Suprapubic skin (tissue), 4 donors: ENCODE measurements around the gene ATG5. TPM values are rescaled to one million over a fixed set of nuclear protein-coding genes. Genes with fewer than 3 reads are reported as not detected.

ENCODE experiments used
- DNase-seq, 2 donors: peaks; one replicate each; pipeline ENCODE4 v3.0.0-alpha.2; 2019; ENCODE audit warnings: low spot score in 2 of 2
- H3K27ac ChIP-seq: fragments of 200-600 bp; sonication (generic); one replicate; pipeline ENCODE4 v1.5.1; 2019
- H3K27me3 ChIP-seq: fragments of 200-600 bp; sonication (generic); one replicate; pipeline ENCODE4 v1.5.1; 2019
- H3K36me3 ChIP-seq: fragments of 200-600 bp; sonication (generic); one replicate; pipeline ENCODE4 v1.5.1; 2019
- H3K4me1 ChIP-seq: fragments of 200-600 bp; sonication (generic); one replicate; pipeline ENCODE4 v1.5.1; 2019
- H3K4me3 ChIP-seq: fragments of 200-600 bp; sonication (generic); one replicate; pipeline ENCODE4 v1.5.1; 2019; ENCODE audit warnings: mild to moderate bottlenecking
- H3K9me3 ChIP-seq: fragments of 200-600 bp; sonication (generic); one replicate; pipeline ENCODE4 v1.5.1; 2019
- CTCF ChIP-seq, 2 donors: fragments of 200-600 bp in 1 of 2; fragments of 450-650 bp in 1 of 2; sonication (generic) in 1 of 2; IDR thresholded peaks; one replicate each; pipeline ENCODE4 v1.5.1; 2016 to 2019; ENCODE audit warnings: antibody characterized with exemption in 2 of 2, mild to moderate bottlenecking in 1 of 2, moderate library complexity in 1 of 2
- EP300 ChIP-seq: sonication (generic); formaldehyde crosslinking; IDR thresholded peaks from one replicate; pipeline ENCODE4 v1.6.1; 2017; ENCODE audit warnings: antibody characterized with exemption
- POLR2A ChIP-seq, 2 donors: fragments of 450-650 bp; IDR thresholded peaks; one replicate each; pipeline ENCODE4 v1.6.1; 2017; ENCODE audit warnings: antibody characterized with exemption in 2 of 2, mild to moderate bottlenecking in 2 of 2, moderate library complexity in 2 of 2
- POLR2AphosphoS5 ChIP-seq, 3 donors: sonication (generic); formaldehyde crosslinking; IDR thresholded peaks; one replicate each; pipeline ENCODE4 v1.6.1; 2017; ENCODE audit warnings: antibody characterized with exemption in 3 of 3
- WGBS: methylation state at CpG from one replicate; pipeline ENCODE4 v1.1.5; 2018; 5-methylcytosine and 5-hydroxymethylcytosine counted together
- total RNA-seq, 4 donors: library from RNA; depleted of rRNA; stranded (reverse); fragments of >200 nt; gene quantifications; one replicate each; pipeline ENCODE4 v1.1.0, GENCODE V29; 2016

ATG5 gene
- total RNA-seq, 4 donors from 2014 or later: 18.1 to 25.7 (median 23.1) TPM

- Histone ChIP-seq H3K9me3 (no peaks in the 10 kb centered on the region), H3K4me1 (peaks cover 15% of the 10 kb centered on the region), H3K27me3 (no peaks in the 10 kb centered on the region), H3K36me3 (no peaks in the 10 kb centered on the region), H3K4me3 (no peak overlapping the region), H3K27ac (no peak overlapping the region)
- DNase-seq: no peak
- 98% methylated on average over 3 of the region's 3 CpGs for WGBS
- TF ChIP-seq EP300: no peak
- TF ChIP-seq POLR2AphosphoS5 (IDR thresholded peaks at IDR 0.05): no peak
These were observed 164.2 kb downstream of the ATG5 start for GRCh38 chr6:106161311-106161874.

GRCh38 chr6:106160189-106160588 lies 165.4 kb downstream of the ATG5 start:
- Histone ChIP-seq H3K36me3 (no peaks in the 10 kb centered on the region), H3K4me3 (no peak overlapping the region), H3K27ac (no peak overlapping the region), H3K27me3 (no peaks in the 10 kb centered on the region), H3K4me1 (peaks cover 15% of the 10 kb centered on the region), H3K9me3 (no peaks in the 10 kb centered on the region)
- no peak for DNase-seq
- no peak for TF ChIP-seq POLR2AphosphoS5 (IDR thresholded peaks at IDR 0.05)
- TF ChIP-seq EP300: no peak
- no peak for TF ChIP-seq CTCF (IDR thresholded peaks at IDR 0.05)
- no peak for TF ChIP-seq POLR2A (IDR thresholded peaks at IDR 0.05)
- 93% methylated on average over 3 of the region's 3 CpGs for WGBS

DNA sequence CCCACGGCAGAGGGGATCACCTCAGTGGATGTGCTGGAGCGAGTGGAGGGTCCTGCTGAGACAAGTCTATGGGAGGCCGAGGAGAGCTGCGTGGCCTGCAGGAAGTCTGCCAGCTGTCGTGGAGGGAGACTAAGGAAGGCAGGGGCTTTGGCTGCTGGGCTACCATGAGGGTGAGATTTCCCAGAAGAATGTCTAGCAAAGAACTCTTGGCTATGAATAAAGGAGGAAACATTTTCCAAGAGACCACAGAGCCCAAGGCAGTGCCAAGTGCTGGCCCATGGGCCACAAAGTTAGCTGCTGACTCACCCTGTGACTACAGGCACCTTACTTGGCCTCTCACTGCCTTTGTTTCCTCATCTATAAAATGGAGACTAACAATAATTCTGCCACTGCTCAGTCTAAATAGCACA lies 166.0 kb downstream of the ATG5 start:
- H3K36me3 ChIP-seq: no peaks in the 10 kb centered on the region
- no peak for DNase-seq
- no peak overlapping the region for H3K27ac ChIP-seq
- no peak for TF ChIP-seq EP300
- no peak overlapping the region for H3K4me3 ChIP-seq
- H3K4me1 ChIP-seq: peaks cover 15% of the 10 kb centered on the region
- H3K27me3 ChIP-seq: no peaks in the 10 kb centered on the region
- no peaks in the 10 kb centered on the region for H3K9me3 ChIP-seq
- WGBS: 80% methylated on average over 5 of the region's 5 CpGs

- no peak for DNase-seq
- H3K4me1 ChIP-seq: peaks cover 10% of the 10 kb centered on the region
- WGBS: 92% methylated on average over 1 of the region's 1 CpG
- no peaks in the 10 kb centered on the region for H3K27me3 ChIP-seq
- H3K36me3 ChIP-seq: no peaks in the 10 kb centered on the region
- H3K9me3 ChIP-seq: no peaks in the 10 kb centered on the region
- H3K4me3 ChIP-seq: no peak overlapping the region
- H3K27ac ChIP-seq: no peak overlapping the region
- TF ChIP-seq POLR2AphosphoS5 (IDR thresholded peaks at IDR 0.05) (no peak), CTCF (IDR thresholded peaks at IDR 0.05) (no peak)
These were observed 166.7 kb downstream of the ATG5 start for GRCh38 chr6:106158816-106159215.

- Histone ChIP-seq H3K4me1 (no peaks in the 10 kb centered on the region), H3K27ac (no peak overlapping the region)
These were observed 168.7 kb downstream of the ATG5 start for GRCh38 chr6:106156863-106157262.

DNA sequence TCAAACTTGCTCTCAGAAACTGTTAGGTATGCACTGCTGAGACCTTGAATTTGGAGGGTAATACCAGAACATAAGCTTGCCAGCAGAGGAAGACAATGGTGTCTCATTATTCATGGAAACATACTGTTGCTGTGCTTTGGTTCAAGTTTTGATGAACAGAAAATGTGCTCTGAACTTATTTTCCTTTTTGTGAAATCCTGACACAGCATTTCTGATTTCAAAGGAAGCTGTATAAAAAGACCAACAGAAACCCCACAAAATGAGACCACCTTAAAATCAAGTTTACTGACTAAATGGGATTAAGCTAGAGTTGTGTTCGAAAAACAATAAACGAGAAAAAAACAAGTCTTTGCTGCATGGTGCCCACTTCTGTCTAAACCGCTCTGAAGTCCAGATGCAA lies 169.1 kb downstream of the ATG5 start:
- TF ChIP-seq POLR2A (IDR thresholded peaks at IDR 0.05) (no peak), EP300 (no peak), CTCF (IDR thresholded peaks at IDR 0.05) (no peak), POLR2AphosphoS5 (IDR thresholded peaks at IDR 0.05) (no peak)
- DNase-seq: no peak
- WGBS: 57% methylated on average over 3 of the region's 3 CpGs
- no peaks in the 10 kb centered on the region for H3K27me3 ChIP-seq
- no peak overlapping the region for H3K4me3 ChIP-seq
- H3K9me3 ChIP-seq: no peaks in the 10 kb centered on the region
- H3K4me1 ChIP-seq: no peaks in the 10 kb centered on the region
- H3K27ac ChIP-seq: no peak overlapping the region
- no peaks in the 10 kb centered on the region for H3K36me3 ChIP-seq

More at GRCh38 chr6:106156863-106157262, 168.7 kb downstream of the ATG5 start:
- DNase-seq: no peak
- Histone ChIP-seq H3K4me3 (no peak overlapping the region), H3K9me3 (no peaks in the 10 kb centered on the region), H3K36me3 (no peaks in the 10 kb centered on the region), H3K27me3 (no peaks in the 10 kb centered on the region)
- WGBS: 50% methylated on average over 3 of the region's 3 CpGs
- TF ChIP-seq POLR2AphosphoS5 (IDR thresholded peaks at IDR 0.05) (no peak), EP300 (no peak), POLR2A (IDR thresholded peaks at IDR 0.05) (no peak), CTCF (IDR thresholded peaks at IDR 0.05) (no peak)
